Measurements from ENCODE around the gene TTLL6. TPM values are rescaled to one million over a fixed set of nuclear protein-coding genes. Genes with fewer than 3 reads are reported as not detected.

Gene TTLL6
- total and polyA plus RNA-seq, 2 experiments from 2014 or later: 0.30 TPM; not detected in 1

DNA sequence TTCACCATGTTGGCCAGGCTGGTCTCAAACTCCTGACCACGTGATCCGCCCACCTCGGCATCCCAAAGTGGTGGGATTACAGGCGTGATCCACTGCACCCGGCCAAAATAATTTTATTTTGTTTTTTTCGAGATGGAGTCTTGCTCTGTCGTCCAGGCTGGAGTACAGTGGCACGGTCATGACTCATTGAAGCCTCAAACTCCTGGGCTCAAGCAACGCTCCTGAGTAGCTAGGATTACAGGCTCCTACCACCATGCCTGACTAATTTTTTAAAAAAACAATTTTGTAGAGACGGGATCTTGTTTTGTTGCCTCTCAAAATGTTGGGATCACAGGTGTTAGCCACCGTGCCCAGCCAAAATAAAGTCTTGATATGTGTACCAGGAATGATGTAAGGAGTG, 2.4 kb upstream of the TTLL6 start:
- 79% methylated on average over 11 of the region's 11 CpGs for WGBS (ENCODE audit: low lambda C conversion rate, missing lambda C conversion rate)
- no peak for DNase-seq (ENCODE audit: low spot score)
- no peak overlapping the region for H2AFZ ChIP-seq
- H3K9me2 ChIP-seq (replicated peaks; ENCODE audit: insufficient read depth): no peaks in the 10 kb centered on the region
- no peaks in the 10 kb centered on the region for H3K79me2 ChIP-seq
- H3K27me3 ChIP-seq: peaks cover 6% of the 10 kb centered on the region
- no peaks in the 10 kb centered on the region for H4K20me1 ChIP-seq (ENCODE audit: insufficient read depth, poor library complexity, severe bottlenecking)
- H3K4me1 ChIP-seq (ENCODE audit: insufficient read depth): no peaks in the 10 kb centered on the region
- H3K36me3 ChIP-seq (replicated peaks; ENCODE audit: insufficient read depth, low read depth): no peaks in the 10 kb centered on the region
- TF ChIP-seq, protein P1, sequence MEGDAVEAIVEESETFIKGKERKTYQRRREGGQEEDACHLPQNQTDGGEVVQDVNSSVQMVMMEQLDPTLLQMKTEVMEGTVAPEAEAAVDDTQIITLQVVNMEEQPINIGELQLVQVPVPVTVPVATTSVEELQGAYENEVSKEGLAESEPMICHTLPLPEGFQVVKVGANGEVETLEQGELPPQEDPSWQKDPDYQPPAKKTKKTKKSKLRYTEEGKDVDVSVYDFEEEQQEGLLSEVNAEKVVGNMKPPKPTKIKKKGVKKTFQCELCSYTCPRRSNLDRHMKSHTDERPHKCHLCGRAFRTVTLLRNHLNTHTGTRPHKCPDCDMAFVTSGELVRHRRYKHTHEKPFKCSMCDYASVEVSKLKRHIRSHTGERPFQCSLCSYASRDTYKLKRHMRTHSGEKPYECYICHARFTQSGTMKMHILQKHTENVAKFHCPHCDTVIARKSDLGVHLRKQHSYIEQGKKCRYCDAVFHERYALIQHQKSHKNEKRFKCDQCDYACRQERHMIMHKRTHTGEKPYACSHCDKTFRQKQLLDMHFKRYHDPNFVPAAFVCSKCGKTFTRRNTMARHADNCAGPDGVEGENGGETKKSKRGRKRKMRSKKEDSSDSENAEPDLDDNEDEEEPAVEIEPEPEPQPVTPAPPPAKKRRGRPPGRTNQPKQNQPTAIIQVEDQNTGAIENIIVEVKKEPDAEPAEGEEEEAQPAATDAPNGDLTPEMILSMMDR (IDR thresholded peaks at IDR 0.05; ENCODE audit: poor library complexity): no peak
- no peak for TF ChIP-seq EZH2phosphoT487 (IDR thresholded peaks at IDR 0.05; ENCODE audit: low read depth, severe bottlenecking, unreplicated experiment)
- no peak for TF ChIP-seq EZH2 (IDR thresholded peaks at IDR 0.05; ENCODE audit: borderline replicate concordance)
- H3K4me2 ChIP-seq: no peak overlapping the region
- H3K4me3 ChIP-seq: no peak overlapping the region
- no peaks in the 10 kb centered on the region for H3K9me3 ChIP-seq (ENCODE audit: low read depth)
- no peak overlapping the region for H3K27ac ChIP-seq

DNA sequence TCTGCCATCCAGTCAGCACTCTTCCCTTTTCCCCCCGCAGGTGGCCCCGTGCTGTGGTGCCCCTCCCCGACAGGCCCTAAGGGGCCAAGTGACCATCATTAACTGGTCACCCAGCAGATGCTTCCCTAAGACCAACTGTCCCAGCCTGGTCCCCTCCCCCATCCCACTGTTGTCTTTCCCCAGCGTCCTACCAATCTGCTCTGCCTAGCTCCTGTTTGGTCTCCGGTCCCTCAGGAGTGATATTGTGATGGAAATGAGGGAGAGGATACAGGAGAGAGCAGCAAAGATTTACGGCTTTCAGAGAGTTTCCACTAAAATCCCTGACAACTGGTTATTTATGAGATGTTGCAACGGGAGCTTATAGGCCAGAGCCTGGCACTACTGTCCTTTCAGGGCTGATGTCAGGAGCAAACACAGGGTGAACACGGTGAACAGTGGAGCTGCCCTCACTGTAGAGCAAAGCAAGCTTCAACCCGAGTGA, 1.4 kb upstream of the TTLL6 start:
- no peaks in the 10 kb centered on the region for H3K9me2 ChIP-seq (replicated peaks; ENCODE audit: insufficient read depth)
- TF ChIP-seq, protein P1 (IDR thresholded peaks at IDR 0.05; ENCODE audit: poor library complexity): no peak
- TF ChIP-seq EZH2 (IDR thresholded peaks at IDR 0.05; ENCODE audit: borderline replicate concordance): no peak
- no peak for TF ChIP-seq EZH2phosphoT487 (IDR thresholded peaks at IDR 0.05; ENCODE audit: low read depth, severe bottlenecking, unreplicated experiment)
- H4K20me1 ChIP-seq (ENCODE audit: insufficient read depth, poor library complexity, severe bottlenecking): no peaks in the 10 kb centered on the region
- no peak overlapping the region for H2AFZ ChIP-seq
- no peaks in the 10 kb centered on the region for H3K4me1 ChIP-seq (ENCODE audit: insufficient read depth)
- no peaks in the 10 kb centered on the region for H3K9me3 ChIP-seq (ENCODE audit: low read depth)
- H3K36me3 ChIP-seq (replicated peaks; ENCODE audit: insufficient read depth, low read depth): no peaks in the 10 kb centered on the region
- H3K4me2 ChIP-seq: no peak overlapping the region
- H3K79me2 ChIP-seq: no peaks in the 10 kb centered on the region
- no peak overlapping the region for H3K4me3 ChIP-seq
- 27% methylated on average over 9 of the region's 9 CpGs for WGBS (ENCODE audit: low lambda C conversion rate, missing lambda C conversion rate)
- no peak overlapping the region for H3K27ac ChIP-seq
- no peak for DNase-seq (ENCODE audit: low spot score)
- peaks cover 6% of the 10 kb centered on the region for H3K27me3 ChIP-seq

DNA sequence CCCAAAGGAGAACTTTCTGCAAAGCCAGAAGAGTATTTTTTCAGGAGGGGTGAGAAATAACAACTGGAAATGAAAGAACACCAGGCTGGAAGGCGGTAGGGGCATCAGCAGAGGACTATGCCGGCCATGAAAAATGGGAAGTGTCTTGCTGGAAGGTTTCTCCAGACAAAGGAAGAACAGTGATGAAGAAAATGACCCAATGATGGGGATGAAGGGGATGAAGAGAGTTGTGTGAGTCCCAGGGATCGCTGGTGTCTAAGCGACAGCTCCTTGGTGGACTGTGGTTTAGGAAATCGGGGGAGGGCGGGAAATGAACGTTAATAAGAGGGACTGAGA, 623 bp downstream of the TTLL6 start:
- no peaks in the 10 kb centered on the region for H4K20me1 ChIP-seq (ENCODE audit: insufficient read depth, poor library complexity, severe bottlenecking)
- H3K79me2 ChIP-seq: no peaks in the 10 kb centered on the region
- no peaks in the 10 kb centered on the region for H3K4me1 ChIP-seq (ENCODE audit: insufficient read depth)
- H3K9me2 ChIP-seq (replicated peaks; ENCODE audit: insufficient read depth): no peaks in the 10 kb centered on the region
- H2AFZ ChIP-seq: peak overlapping the region; percentile 25
- H3K36me3 ChIP-seq (replicated peaks; ENCODE audit: insufficient read depth, low read depth): no peaks in the 10 kb centered on the region
- DNase-seq (ENCODE audit: low spot score): no peak
- peak overlapping the region; percentile 91 for H3K4me2 ChIP-seq
- TF ChIP-seq, protein P1 (IDR thresholded peaks at IDR 0.05; ENCODE audit: poor library complexity): no peak
- TF ChIP-seq EZH2 (IDR thresholded peaks at IDR 0.05; ENCODE audit: borderline replicate concordance) (no peak), EZH2phosphoT487 (IDR thresholded peaks at IDR 0.05; ENCODE audit: low read depth, severe bottlenecking, unreplicated experiment) (no peak)
- no peaks in the 10 kb centered on the region for H3K9me3 ChIP-seq (ENCODE audit: low read depth)
- peaks cover 13% of the 10 kb centered on the region for H3K27me3 ChIP-seq
- H3K4me3 ChIP-seq: peak overlapping the region; percentile 10
- 7% methylated on average over 7 of the region's 7 CpGs for WGBS (ENCODE audit: low lambda C conversion rate, missing lambda C conversion rate)
- H3K27ac ChIP-seq: no peak overlapping the region

DNA sequence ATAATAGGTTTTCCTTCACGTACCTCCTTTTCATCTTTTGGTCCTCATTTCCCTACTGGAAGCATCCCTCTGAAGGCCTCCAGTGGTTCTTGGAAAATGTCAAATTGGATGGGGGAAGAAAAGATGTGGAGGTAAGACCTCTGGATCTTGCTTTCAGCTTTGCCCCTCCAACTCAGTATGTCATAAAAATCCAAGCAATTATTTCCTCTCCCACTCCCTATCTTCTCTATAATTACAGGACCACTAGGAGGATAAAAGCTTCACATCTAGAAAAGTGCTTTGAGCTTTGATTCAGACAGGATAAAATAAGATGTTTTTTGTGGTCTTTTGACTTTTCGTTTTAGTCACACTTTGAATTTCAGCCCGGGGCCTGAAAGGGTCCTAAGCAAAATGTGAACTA, 1.7 kb downstream of the TTLL6 start:
- H3K27me3 ChIP-seq: peaks cover 13% of the 10 kb centered on the region
- TF ChIP-seq EZH2 (IDR thresholded peaks at IDR 0.05; ENCODE audit: borderline replicate concordance) (no peak), EZH2phosphoT487 (IDR thresholded peaks at IDR 0.05; ENCODE audit: low read depth, severe bottlenecking, unreplicated experiment) (no peak)
- TF ChIP-seq, protein P1 (IDR thresholded peaks at IDR 0.05; ENCODE audit: poor library complexity): no peak
- no peak for DNase-seq (ENCODE audit: low spot score)
- H3K4me2 ChIP-seq: no peak overlapping the region
- no peak overlapping the region for H3K4me3 ChIP-seq
- no peaks in the 10 kb centered on the region for H4K20me1 ChIP-seq (ENCODE audit: insufficient read depth, poor library complexity, severe bottlenecking)
- 74% methylated on average over 3 of the region's 3 CpGs for WGBS (ENCODE audit: low lambda C conversion rate, missing lambda C conversion rate)
- no peaks in the 10 kb centered on the region for H3K9me3 ChIP-seq (ENCODE audit: low read depth)
- no peak overlapping the region for H2AFZ ChIP-seq
- H3K9me2 ChIP-seq (replicated peaks; ENCODE audit: insufficient read depth): no peaks in the 10 kb centered on the region
- H3K79me2 ChIP-seq: no peaks in the 10 kb centered on the region
- H3K27ac ChIP-seq: no peak overlapping the region
- no peaks in the 10 kb centered on the region for H3K4me1 ChIP-seq (ENCODE audit: insufficient read depth)
- H3K36me3 ChIP-seq (replicated peaks; ENCODE audit: insufficient read depth, low read depth): no peaks in the 10 kb centered on the region
